T-helper 1 cell treated with Interleukin-12 subunit alpha and Interleukin-12 subunit beta and Interleukin-4 antibody, amounts not matched to agents 30 ng/mL and 1 ng/mL, for 36 hours (primary cell): Measurements from ENCODE around the gene PANK2. TPM values are rescaled to one million over a fixed set of nuclear protein-coding genes. Genes with fewer than 3 reads are reported as not detected.

Experiments used
- intact Hi-C: fragments of 100-400 bp; cut with micrococcal nuclease; formaldehyde crosslinking; loops from one replicate; pipeline ENCODE4 v1.15.1; 2024
- total RNA-seq: library from RNA; stranded (reverse); gene quantifications from 2 replicates; pipeline ENCODE4 v1.2.3, GENCODE V29; 2022

PANK2 gene
- total RNA-seq, 1 donor from 2014 or later: 59.1 TPM

DNA sequence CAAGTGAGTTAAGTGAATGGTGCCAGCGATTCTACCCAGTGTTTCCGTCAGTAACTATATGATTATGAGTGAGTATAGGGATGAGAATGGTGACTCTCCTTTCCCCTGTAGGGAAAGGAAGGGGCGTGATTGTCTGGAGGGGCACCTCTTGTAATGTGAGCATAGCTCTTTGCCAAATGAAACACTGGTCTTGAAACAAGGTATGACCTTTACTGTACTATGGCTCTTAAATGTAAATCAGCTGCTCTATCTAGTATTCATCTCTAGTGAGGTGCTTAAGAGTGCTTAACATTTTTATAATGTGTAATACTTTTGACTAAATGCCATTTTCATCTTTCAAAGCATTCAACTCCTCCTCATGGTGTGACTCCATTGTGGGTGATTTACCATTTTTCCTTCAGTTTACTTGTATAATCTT lies 11.0 kb downstream of the PANK2 start:
- intact Hi-C loops: no loop called here

DNA sequence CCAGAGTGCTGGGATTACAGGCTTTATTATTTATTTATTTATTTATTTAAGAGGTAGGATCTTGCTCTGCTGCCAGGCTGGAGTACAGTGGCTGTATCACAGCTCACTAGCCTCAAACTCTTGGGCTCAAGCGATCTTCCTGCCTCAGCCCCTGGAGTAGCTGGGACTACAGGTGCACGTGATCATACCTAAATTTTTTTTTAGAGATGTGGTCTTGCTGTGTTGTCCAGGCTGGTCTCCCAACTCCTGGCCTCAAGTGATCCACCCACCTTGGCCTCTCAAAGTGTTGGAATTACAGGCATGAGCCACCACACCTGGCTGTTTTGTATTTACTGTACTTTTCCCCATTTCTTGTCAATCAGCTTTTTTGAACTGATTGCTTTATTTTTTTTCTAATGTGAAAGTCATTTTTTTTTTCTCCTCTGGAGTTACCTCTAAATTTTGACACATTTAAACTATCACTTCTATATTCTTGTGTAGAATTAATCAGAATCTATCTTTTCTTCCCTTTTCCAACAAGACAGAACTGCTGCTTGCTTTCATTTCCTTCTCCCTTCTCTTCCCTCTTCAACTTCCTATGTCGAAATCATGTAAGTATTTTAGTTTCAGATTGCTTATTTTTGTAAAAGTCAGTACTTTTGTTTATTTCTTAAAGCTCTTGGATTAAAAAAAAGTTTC lies 12.0 kb downstream of the PANK2 start:
- intact Hi-C loops: no loop called here

DNA sequence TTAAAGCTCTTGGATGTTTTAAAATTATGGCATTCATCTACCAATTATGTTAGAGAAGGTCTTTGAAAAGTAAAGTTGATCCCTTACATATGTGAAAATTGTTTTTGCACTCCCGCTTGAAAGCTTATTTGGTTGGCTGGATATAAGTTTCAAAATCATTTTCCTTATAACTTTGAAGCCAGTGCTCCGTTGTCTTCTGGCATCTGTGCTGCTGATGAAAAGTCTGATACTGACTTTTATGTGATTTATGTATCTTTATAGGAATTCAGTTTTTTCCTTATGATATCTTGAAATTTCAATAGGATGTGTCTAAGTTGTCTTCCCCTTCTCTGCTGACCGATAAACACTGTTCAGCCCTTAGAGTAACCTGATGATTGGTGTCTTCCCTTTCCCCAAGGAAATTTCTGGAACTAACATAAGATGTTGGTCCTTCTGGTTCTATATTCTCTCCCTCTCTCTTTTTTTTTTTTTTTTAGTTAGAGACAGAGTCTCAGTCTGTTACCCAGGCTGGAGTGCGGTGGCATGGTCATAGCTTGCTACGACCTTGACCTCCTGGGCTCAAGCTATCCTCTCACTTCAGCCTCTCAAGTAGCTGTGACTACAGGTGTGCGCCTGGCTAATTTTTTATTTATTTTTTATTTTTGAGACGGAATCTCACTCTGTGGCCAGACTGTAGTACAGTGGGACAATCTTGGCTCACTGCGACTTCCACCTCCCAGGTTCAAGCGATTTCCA lies 12.7 kb downstream of the PANK2 start:
- intact Hi-C loops: no loop called here

DNA sequence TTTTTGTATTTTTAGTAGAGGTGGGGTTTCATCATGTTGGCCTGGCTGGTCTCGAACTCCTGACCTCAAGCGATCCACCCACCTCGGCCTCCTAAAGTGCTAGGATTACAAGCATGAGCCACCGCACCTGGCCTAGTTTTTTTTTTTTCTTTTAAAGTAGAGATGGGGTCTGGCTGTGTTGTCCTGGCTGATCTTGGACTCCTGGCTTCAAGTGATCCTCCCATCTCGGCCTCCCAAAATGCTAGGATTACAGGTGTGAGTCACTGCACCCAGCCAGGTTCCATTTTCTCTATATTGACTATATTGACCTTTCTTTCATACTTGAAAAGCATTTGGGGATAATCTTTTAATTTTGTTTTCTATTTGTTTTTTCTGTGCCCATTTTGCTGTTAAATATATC lies 13.3 kb downstream of the PANK2 start:
- intact Hi-C loops: no loop called here

DNA sequence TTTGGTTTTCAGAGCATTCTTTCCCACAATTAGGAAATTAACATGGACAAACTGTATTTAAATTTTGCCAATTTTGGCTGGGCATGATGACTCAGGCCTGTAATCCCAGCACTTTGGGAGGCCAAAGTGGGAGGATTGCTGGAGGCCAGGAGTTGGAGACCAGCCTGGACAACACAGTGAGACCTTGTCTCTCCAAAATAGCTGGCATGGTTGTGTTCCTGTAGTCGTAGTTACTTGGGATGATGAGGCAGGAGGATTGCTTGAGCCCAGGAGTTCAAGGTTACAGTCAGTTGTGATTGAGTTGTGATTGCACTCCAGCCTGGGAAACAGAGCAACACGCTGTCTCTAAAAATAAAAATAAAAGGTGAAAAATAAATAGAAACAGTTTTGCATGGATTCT lies 15.0 kb downstream of the PANK2 start:
- intact Hi-C loops: no loop called here

DNA sequence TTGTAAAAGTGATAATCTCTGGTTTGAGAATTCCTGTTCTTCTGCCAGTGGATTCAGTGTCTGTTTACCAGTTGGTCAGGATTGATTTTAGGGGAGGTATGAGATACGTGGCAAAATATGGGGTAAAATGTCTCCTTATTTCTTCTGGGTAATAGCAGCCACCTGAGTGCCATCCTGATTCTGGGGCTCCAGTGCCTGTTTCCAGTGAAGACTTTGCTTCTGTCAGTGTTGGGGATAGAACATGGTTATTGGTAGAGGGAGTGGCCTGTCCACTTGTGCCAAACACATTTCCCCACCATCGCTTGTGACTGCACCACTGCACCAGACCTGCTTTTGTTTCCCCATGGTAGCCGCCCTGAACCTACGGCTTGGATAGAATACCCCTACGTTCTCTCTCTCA lies 15.7 kb downstream of the PANK2 start:
- intact Hi-C loops: loop anchor here (5.0 kb wide), 4 partner anchors 77 to 108 kb away; partner anchors contain the start of genes AP5S1 and CDC25B

DNA sequence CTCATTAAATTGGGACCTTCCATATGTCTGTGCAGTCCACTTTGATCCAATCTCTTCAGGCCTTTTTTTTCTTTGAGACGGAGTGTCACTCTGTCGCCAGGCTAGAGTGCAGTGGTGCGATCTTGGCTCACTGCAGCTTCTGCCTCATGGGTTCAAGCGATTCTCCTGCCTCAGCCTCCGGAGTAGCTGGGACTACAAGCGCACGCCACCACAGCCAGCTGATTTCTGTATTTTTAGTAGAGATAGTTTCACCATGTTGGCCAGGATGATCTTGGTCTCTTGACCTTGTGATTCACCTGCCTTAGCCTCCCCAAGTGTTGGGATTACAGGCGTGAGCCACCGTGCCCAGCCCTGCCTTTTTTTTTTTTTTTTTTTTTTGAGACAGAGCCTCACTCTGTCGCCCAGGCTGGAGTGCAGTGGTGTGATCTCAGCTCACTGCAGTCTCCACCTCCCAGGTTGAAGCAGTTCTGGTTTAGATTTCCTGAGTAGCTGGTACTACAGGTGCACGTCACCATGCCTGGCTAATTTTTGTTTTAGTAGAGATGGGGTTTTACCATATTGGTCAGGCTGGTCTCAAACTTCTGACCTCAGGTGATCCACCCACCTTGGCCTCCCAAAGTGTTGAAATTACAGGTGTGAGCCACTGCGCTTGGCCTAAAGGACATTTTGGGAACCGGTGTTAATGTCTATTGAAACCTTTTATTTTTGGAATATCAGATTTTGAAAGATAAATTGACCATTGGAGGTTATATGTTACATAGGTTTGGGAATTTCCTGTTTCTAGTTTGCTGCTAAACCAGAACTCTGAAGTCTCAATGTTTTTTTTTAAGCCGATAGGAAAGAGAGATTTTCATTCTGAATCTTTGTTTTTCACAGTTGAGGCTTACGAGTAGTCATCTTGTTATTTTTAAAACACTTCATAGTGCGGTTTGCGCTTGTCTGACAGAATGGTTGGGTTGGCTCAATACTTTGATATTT lies 17.8 kb downstream of the PANK2 start:
- intact Hi-C loops: loop anchor here (1.0 to 5.0 kb wide), 6 partner anchors 18 to 178 kb away; partner anchors contain the start of genes AP5S1, CDC25B and PANK2

DNA sequence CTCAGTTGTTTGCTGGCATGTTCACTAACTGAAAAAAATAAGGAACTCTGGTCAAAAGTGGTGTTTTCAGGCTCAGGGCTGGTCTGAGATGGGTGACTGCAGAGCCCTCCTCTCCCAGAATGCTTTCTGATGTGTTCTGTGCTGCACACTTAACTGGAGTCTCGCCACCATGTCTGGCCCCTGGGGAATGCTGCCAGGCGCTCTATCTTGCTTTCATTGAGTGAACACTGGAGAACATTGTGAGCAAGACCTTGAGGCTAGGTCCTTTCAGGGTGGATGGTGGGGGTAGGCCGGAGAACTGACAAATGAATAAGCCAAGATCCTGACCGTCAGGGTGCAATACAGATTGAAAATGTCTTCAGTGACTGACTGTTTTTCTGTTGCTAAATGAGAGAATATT lies 19.5 kb downstream of the PANK2 start:
- intact Hi-C loops: loop anchor here (5.0 kb wide), 4 partner anchors 74 to 111 kb away; partner anchors contain the start of genes AP5S1 and CDC25B

DNA sequence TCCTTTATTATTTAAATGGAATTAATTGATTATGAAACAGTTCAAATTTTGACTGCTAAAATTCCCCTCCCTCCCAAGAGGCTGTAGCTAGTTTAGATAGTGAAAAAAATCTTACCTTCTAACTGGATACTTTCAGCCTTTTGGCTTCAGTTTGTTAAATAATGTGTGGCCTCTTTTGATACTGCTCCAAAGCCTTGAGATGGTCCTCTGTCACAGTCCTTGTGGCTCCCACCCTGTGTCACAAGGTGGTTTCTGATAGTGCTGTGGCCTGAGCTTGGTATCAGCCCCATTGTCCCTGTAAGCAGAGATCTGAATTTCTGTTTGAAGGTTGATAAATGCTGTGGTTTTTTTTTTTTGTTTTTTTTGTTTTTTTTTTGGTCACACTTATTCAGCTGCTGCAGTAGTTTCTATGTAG lies 20.8 kb downstream of the PANK2 start:
- intact Hi-C loops: loop anchor here (5.0 kb wide), 4 partner anchors 72 to 113 kb away; partner anchors contain the start of genes AP5S1 and CDC25B

DNA sequence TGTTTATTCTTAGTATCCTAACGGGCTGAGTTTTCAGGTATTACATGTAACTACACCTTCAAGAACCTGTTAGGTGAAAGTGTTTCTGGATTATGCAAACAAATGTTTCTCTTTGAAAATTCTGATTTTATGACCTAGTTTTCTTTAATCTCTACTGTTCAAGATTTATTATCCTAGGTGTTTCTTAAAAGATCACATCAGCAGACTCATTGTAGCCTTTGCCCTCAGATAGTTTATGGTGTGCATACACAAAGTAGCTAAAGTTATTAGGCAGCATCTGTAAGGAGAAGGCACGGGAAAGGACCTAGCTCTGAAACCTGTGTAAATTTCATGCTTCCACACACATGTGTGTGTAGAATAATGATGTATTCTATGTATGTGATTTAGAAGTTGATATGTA lies 21.7 kb downstream of the PANK2 start:
- intact Hi-C loops: no loop called here

DNA sequence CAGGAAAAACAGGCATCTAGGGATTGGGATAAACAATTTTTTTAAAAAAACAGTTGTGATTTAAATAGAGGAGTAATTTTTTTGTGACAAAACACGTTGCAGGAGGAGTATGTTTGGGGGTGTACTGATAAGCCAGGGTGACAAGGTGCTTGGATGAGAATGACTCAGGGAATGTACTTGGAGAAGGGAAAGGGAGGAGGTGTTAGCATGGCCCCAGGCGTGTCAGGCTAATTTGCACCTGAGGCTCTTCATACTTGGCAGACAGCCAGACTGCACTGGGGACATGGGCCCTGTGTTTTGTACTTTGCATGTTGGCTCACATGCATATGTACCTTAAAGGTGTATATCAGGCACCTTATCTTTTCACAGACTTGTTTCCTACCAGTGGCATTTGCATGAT lies 22.8 kb downstream of the PANK2 start:
- intact Hi-C loops: no loop called here

DNA sequence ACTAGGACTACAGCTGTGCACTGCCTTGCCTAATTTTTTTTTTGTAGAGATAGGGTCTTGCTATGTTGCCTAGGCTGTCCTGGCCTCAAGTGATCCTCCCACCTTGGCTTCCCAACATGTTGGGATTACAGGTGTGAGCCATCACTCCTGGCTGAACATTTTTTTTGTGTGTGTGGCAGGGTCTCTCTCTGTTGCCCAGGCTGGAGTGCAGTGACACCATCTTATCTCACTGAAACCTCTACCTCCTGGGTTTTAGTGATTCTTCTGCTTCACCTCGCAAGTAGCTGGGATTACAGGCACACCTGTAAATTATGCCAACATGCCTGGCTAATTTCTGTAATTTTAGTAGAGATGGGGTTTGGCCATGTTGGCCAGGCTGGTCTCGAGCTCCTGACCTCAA lies 25.3 kb downstream of the PANK2 start:
- intact Hi-C loops: no loop called here

DNA sequence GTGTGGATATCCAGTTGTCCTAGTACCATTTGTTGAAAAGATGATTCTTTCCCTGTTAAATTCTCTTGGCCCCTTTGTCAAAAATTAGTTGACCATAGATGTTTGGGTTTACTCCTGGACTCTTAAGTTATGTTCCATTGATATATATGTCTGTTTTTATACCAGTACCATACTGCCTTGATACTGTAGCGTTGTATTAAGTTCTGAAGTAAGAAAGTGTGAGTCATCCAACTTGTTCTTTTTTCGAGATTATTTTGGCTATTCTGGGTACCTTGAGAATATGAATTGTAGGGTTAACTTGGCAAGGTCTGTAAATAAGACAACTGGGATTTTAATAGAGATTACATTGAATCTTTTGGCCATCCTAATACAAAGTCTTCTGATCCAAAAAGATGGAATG lies 26.5 kb downstream of the PANK2 start:
- intact Hi-C loops: no loop called here

DNA sequence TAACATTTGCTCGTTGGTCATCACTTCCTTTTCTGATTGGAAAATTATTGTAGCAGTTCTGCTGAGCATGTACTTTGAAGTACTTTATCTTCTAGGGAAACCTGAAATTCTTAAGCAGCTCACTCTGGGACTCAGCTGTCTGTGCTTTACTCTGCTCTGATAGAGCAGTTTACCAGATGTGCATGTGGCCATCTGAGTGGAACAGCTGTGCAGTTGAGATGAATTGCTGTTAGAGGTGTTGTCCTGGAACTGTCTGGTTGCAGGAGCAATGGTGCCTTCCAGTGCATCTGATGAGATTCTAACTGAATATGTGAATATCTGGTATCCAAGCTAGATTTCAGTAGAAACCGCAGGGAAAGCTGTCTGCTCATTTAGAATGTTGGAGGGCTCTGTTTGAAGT lies 27.2 kb downstream of the PANK2 start:
- intact Hi-C loops: no loop called here

DNA sequence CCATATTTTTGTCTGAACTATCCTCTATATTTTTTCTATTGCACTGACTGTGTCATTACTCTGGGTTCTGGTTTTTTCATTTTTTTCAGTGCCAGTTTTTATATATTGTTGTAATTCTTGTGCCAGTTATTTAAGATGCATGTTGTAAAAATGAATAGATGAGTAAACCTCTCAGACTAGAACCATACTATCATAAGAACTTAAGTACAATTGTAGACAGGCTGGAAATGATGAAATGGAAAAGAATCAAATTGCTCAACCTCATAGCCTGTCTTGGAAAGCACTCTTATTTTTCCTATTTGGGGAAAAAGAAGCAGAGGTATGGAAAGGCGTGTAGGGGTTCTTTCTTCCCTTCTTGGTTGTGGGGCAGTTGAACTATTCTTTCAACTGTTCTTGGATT lies 30.2 kb downstream of the PANK2 start:
- intact Hi-C loops: no loop called here

DNA sequence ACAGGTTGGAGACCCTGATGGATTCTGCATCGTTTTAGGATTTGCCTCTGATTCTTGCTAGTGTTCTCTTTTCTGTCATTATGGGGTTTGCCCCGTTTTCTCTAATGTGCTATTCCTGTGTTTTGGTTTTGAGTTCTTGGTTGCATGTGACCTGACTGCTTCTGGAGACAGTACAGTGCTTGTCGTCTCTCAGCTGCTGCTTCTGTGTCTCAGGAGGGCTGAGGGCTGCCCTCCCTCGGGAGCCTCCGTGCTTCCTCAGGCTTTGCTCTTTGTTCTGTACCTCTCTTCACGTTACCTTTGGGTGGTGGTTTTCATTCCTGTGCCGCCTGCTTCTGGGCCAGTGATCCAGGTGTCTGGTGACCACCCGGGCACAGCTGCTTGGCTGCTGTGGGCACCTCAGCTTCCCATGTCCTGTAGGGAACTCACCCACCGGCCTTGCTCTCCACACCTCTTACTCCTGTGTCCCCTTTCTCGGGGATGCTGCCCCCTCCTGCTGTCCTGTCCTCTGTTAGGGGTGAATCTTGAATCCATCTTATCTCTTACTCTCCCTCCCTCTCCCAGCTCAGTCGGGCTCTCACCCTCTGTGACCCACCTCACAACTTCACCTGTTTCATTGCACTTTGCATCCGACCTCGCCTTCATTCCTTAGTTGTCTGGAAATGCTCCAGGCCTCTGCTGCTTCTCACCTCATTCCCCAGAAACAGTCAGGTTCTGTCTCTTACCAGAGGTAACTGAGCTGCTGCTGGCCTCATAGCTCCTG lies 33.2 kb downstream of the PANK2 start:
- intact Hi-C loops: no loop called here

DNA sequence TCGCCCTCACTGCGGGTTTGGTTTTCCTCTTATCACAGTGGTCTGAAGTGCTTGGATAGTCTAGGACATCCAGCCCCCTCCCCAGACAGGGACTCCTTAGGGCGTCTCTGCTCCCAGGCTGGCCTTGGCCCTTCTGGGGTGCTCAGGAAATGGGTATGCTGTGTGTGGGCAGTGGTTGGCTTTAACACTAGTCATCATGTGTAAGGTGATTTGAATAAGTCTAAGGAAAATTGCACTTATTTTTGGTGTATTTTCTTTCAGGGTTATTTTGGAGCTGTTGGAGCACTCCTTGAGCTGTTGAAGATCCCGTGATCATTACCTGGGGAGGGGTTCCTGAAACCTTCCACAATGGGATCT lies 33.8 kb downstream of the PANK2 start:
- intact Hi-C loops: no loop called here

DNA sequence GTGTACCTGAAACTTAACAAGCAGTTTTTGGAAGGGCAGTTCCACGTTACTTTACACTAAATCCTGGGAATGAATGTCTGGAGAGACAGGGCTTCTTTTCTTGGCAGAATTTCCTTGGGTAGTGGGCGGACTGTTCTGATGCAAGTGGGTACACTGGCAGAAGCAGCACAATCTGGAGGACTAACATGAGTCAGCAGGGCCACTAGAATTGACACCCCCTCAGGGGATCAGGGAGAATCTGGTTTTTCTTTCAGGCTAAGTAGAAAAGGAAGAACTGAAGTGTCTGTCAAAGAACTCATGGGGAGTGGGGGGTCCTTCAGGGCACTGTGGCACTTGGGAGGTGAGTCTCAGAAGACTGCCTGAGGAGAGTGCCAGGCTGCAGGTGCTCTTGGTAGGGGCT lies 34.6 kb downstream of the PANK2 start:
- intact Hi-C loops: no loop called here

DNA sequence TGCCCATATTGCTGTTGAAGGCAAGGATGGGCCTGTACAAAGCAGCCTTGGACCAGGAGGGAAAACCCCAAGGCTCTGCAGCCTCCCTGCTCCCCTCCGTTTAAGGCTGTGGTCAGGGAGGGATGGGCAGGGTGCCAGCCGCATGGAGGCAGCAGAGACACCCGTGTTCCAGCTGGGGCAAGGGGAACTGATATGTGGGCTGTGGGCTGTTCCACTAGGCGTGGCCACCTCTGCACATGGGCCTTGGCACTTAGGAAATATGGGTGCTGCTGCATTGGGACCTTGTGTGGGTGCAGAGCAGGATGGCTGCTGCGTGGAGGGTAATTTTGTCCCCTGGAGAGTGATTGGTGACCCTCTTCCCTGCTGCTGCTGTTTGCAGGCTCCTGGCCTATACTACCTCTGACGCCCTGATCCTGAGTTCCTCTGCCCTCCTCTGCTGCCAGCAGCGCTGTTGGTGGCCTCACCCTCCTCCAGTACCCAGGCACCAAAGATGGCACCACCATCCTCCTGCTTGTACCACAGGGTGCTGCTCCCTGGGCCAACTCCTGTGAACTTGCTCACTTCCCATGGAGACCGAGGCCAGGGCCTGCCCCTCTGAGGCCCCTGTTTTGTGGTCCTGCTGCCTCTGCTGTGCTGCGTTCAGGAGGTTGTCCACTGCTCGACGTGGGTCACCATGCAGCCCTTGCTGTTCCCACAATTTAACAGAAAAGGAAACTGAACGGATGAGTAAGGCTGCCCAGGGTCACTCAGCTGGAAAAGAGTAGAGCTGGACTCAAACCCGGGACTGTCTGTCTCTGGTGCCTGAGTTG lies 35.3 kb downstream of the PANK2 start:
- intact Hi-C loops: no loop called here

DNA sequence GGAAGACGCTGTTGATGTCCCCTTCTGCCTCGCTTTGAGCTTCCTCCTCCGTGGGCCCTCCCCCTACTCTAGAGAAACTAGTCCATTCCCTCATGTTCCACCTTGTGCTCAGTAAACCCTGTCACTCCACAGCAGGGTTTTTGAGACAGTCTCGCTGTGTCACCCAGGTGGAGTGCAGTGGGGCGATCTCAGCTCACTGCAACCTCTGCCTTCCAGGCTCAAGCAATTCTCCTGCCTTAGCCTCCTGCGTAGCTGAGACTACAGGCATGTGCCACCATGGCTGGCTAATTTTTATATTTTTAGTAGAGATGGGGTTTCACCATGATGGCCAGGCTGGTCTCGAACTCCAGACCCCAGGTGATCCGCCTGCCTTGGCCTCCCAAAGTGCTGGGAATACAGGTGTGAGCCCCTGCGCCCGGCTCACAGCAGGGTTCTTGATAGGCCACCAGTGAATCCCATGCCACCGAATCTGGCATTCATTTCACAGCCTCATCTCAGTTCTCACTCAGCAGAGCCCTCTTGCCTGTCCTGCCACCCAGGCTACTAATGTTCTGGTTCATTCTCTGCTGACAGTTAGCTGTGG lies 36.0 kb downstream of the PANK2 start:
- intact Hi-C loops: no loop called here
